Sigmoid colon (tissue), 7 donors: ENCODE data around the gene LONRF2. TPM values are rescaled to one million over a fixed set of nuclear protein-coding genes. Genes with fewer than 3 reads are reported as not detected.

Experiments
- DNase-seq: peaks from one replicate; pipeline ENCODE4 v3.0.0-alpha.2; 2019
- H3K27ac ChIP-seq, 4 donors: fragments of 200-600 bp; sonication (generic); one replicate each; pipeline ENCODE4 v1.5.1; 2016 to 2019; ENCODE audit warnings: mild to moderate bottlenecking in 1 of 4
- H3K27me3 ChIP-seq, 3 donors: fragments of 200-600 bp; sonication (generic); one replicate each; pipeline ENCODE4 v1.5.1; 2019; ENCODE audit warnings: mild to moderate bottlenecking in 1 of 3
- H3K36me3 ChIP-seq, 4 donors: fragments of 200-600 bp; sonication (generic); one replicate each; pipeline ENCODE4 v1.5.1; 2016 to 2019
- H3K4me1 ChIP-seq, 4 donors: fragments of 200-600 bp; sonication (generic); one replicate each; pipeline ENCODE4 v1.5.1; 2017 to 2019
- H3K4me3 ChIP-seq, 4 donors: fragments of 200-600 bp; sonication (generic); one replicate each; pipeline ENCODE4 v1.5.1; 2017 to 2019; ENCODE audit warnings: mild to moderate bottlenecking in 2 of 4, moderate library complexity in 1 of 4
- H3K9me3 ChIP-seq, 4 donors: fragments of 200-600 bp in 3 of 4; sonication (generic) in 3 of 4; one replicate each; pipeline versions ENCODE4 v1.5.1 to v1.6.1; 2013 to 2019
- EP300 ChIP-seq, 4 donors: sonication (generic); formaldehyde crosslinking; IDR thresholded peaks; one replicate each; pipeline ENCODE4 v1.6.1; 2017; ENCODE audit warnings: antibody characterized with exemption in 4 of 4
- POLR2A ChIP-seq, 2 donors: fragments of 450-650 bp; IDR thresholded peaks; one replicate each; pipeline ENCODE4 v1.6.1; 2016; ENCODE audit warnings: antibody characterized with exemption in 2 of 2, mild to moderate bottlenecking in 2 of 2, moderate library complexity in 2 of 2
- POLR2AphosphoS5 ChIP-seq, 4 donors: sonication (generic); formaldehyde crosslinking; IDR thresholded peaks; one replicate each; pipeline ENCODE4 v1.6.1; 2017; ENCODE audit warnings: antibody characterized with exemption in 4 of 4
- WGBS, 2 donors: extraction: QIAGEN DNeasy Blood & Tissue Kit; methylation state at CpG; one replicate each; pipeline ENCODE4 v1.1.7; 2013; 5-methylcytosine and 5-hydroxymethylcytosine counted together
- intact Hi-C: fragments of 100-400 bp; cut with DNase I; formaldehyde crosslinking; loops from one replicate; pipeline ENCODE4 v1.15.1; 2023
- polyA plus RNA-seq, 3 donors: library from polyadenylated mRNA; stranded (reverse); fragments of 200-250 nt; gene quantifications; one replicate each; pipeline ENCODE4 v1.2.3, GENCODE V29; 2013
- total RNA-seq, 4 donors: library from RNA; depleted of rRNA; stranded (reverse); fragments of >200 nt; gene quantifications; one replicate each; pipeline ENCODE4 v1.1.0, GENCODE V29; 2016
- TF ChIP-seq, protein P1 (sequence below), 4 experiments: fragments of 450-650 bp in 3 of 4; fragments of 200-600 bp in 1 of 4; IDR thresholded peaks; one replicate each; pipeline ENCODE4 v1.5.1; 2016 to 2019; ENCODE audit warnings: antibody characterized with exemption in 4 of 4, mild to moderate bottlenecking in 3 of 4, moderate library complexity in 2 of 4
- donor health status: healthy with polysubstance abuse.
- donor health status: Bipolar disorder and iron deficiency.
- donor health status: healthy.

The LONRF2 gene
- total and polyA plus RNA-seq, 7 donors: under 0.01 to 25.8 (median 14.6) TPM

DNA sequence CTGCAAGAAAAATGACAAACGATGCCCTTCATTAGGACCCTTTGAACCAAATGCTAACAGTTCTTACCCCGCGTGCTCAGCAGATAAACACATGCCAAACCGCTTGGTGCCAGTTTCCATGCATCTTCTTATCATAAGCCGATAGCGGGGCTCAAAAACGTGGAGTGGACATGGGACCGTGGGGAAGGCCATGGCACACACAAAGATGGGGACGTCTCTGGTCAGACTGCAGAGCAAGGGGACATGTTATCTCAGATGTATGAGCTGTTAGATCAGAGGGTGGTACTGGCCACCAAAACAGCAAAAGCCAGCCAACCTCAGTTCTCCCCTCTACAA, 28.2 kb downstream of the LONRF2 start:
- peaks cover 0 to 33% (median 26%) of the 10 kb centered on the region in 4 donors for H3K4me1 ChIP-seq
- H3K4me3 ChIP-seq: no peak overlapping the region
- intact Hi-C loops: no loop called here
- DNase-seq: no peak
- H3K9me3 ChIP-seq: no peaks in the 10 kb centered on the region
- H3K27ac ChIP-seq: no peak overlapping the region
- peaks cover 0 to 69% (median 3%) of the 10 kb centered on the region in 4 donors for H3K36me3 ChIP-seq
- WGBS, 2 donors: 91 to 94% methylated on average over 9 of the region's 9 CpGs
- TF ChIP-seq, protein P1, sequence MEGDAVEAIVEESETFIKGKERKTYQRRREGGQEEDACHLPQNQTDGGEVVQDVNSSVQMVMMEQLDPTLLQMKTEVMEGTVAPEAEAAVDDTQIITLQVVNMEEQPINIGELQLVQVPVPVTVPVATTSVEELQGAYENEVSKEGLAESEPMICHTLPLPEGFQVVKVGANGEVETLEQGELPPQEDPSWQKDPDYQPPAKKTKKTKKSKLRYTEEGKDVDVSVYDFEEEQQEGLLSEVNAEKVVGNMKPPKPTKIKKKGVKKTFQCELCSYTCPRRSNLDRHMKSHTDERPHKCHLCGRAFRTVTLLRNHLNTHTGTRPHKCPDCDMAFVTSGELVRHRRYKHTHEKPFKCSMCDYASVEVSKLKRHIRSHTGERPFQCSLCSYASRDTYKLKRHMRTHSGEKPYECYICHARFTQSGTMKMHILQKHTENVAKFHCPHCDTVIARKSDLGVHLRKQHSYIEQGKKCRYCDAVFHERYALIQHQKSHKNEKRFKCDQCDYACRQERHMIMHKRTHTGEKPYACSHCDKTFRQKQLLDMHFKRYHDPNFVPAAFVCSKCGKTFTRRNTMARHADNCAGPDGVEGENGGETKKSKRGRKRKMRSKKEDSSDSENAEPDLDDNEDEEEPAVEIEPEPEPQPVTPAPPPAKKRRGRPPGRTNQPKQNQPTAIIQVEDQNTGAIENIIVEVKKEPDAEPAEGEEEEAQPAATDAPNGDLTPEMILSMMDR (IDR thresholded peaks at IDR 0.05): no peak
- no peak for TF ChIP-seq EP300 (IDR thresholded peaks at IDR 0.05)
- TF ChIP-seq POLR2A (IDR thresholded peaks at IDR 0.05): no peak
- no peak for TF ChIP-seq POLR2AphosphoS5 (IDR thresholded peaks at IDR 0.05)
- no peaks in the 10 kb centered on the region for H3K27me3 ChIP-seq

DNA sequence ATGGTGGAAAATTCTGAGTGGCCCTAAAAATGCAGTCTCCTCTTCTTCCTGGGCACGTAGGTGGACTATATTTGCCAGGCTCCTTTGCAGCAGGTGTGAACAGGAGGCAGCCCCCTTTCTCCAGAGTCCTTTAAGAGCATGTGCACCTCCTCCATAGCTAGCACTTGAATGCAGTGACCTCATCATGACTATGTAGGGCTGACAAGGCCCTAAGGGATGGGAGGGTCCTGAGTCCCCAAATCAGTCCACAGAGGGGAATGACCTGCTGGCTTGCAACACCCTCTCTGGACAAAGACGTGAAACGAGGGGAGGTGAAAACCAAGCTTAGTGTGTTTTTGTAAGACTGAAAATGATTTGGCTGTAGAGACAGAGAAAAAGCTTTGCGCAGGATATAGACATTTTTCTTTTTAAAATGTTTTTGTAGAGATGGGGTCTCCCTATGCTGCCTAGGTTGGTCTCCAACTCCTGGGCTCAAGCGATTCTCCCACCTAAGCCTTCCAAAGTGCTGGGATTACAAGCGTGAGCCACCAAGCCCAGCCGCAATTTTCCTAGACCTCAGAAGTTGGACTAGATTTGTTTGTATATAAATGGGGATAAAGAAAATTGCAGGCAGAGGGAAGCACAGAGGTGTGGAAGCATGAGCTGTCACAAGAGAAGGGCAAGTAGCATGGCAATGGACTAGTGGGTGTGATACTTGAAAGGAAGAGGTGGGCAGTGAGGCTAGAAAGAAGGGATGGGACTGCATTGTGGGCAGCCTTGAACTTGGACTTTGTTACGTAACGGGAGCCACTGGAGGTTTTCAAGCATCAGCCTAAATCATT, 28.8 kb downstream of the LONRF2 start:
- TF ChIP-seq POLR2AphosphoS5 (IDR thresholded peaks at IDR 0.05) (no peak), EP300 (IDR thresholded peaks at IDR 0.05) (no peak), POLR2A (IDR thresholded peaks at IDR 0.05) (no peak)
- TF ChIP-seq, protein P1 (IDR thresholded peaks at IDR 0.05): no peak
- H3K36me3 ChIP-seq: peaks cover 0 to 69% (median 1%) of the 10 kb centered on the region in 4 donors
- no peak for DNase-seq
- intact Hi-C loops: loop anchor here (1.0 kb wide), 1 partner anchor 27 kb away; no protein-coding TSS in a partner anchor
- peak overlapping the region in 2 of 4 donors; percentile 80 to 86 for H3K27ac ChIP-seq
- H3K4me3 ChIP-seq: no peak overlapping the region
- no peaks in the 10 kb centered on the region for H3K27me3 ChIP-seq
- peaks cover 0 to 33% (median 26%) of the 10 kb centered on the region in 4 donors for H3K4me1 ChIP-seq
- no peaks in the 10 kb centered on the region for H3K9me3 ChIP-seq
- WGBS, 2 donors: 87 to 89% methylated on average over 9 of the region's 9 CpGs

DNA sequence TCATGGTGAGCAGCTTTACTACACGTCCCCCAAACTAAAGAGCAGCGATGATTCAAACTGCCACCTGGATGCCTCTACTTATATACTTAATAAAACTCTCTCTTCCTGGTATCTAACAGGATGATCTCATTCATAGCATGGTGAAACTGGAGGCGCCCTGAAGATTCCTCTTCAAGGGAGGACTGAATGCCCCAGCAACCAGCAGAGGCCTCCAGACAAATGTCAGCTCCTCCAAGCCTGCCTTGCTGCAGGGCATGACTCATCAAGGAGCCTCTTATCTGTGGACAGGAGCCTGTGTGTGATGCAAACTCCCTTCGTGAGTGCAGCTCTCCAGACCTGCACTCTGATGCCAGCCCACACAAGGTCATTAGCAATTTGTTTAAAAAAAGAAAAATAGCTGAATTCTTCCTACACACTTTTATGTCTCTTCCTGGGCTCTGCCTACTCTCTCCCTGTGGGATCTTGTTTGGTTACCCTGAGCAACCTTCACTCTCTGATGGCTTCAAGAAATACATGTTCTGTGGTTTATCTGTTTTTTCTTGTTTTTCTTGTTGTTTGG, 30.2 kb downstream of the LONRF2 start:
- intact Hi-C loops: no loop called here
- Histone ChIP-seq H3K9me3 (no peaks in the 10 kb centered on the region), H3K4me1 (peaks cover 0 to 33% (median 26%) of the 10 kb centered on the region in 4 donors), H3K36me3 (peaks cover 0 to 55% (median 0%) of the 10 kb centered on the region in 4 donors), H3K27me3 (no peaks in the 10 kb centered on the region), H3K27ac (peak overlapping the region; percentile 68 to 86 (median 76)), H3K4me3 (no peak overlapping the region)
- no peak for TF ChIP-seq EP300 (IDR thresholded peaks at IDR 0.05)
- TF ChIP-seq POLR2AphosphoS5 (IDR thresholded peaks at IDR 0.05): peak in 2 of 4 donors; percentile 34 to 56
- peak; percentile 81 for DNase-seq
- 45 to 52% methylated on average over 4 of the region's 4 CpGs for WGBS, 2 donors

DNA sequence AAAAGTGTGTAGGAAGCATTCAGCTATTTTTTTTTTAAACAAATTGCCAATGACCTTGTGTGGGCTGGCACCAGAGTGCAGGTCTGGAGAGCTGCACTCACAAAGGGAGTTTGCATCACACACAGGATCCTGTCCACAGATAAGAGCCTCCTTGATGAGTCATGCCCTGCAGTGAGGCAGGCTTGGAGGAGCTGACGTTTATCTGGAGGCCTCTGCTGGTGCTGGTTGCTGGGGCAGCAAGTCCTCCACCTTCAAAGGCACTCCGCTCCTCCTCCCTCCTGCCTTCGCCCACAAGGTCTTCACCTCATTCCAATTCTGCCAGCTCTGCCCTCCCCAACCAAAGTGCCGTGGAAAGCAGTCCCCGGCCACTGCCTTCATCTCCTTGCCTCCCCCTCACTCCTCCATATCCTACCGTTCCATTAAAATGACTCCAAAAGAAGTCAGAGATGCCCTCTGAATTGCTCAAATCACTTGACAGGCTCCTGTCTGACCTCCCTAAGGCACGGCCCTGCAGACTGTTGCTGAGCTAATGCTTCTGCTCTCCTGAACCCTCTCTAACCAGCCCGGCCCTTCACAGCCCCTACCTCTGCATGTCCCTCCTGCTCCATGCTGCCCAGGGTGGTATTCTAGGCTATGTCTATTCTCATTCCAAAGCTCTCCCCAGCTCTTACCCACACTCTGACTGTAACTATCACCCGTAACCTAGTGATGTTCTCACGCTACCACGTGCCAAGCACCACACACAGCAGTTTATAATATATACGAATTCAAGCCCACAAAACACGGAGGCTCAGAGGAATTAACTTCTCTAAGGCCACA, 30.9 kb downstream of the LONRF2 start:
- H3K36me3 ChIP-seq: peaks cover 0 to 53% (median 7%) of the 10 kb centered on the region in 4 donors
- H3K27ac ChIP-seq: peak overlapping the region; percentile 68 to 86 (median 76)
- no peaks in the 10 kb centered on the region for H3K27me3 ChIP-seq
- TF ChIP-seq, protein P1 (IDR thresholded peaks at IDR 0.05): no peak
- TF ChIP-seq POLR2AphosphoS5 (IDR thresholded peaks at IDR 0.05) (peak in 2 of 4 donors; percentile 28 to 41), POLR2A (IDR thresholded peaks at IDR 0.05) (no peak)
- peaks cover 0 to 33% (median 26%) of the 10 kb centered on the region in 4 donors for H3K4me1 ChIP-seq
- peak; percentile 85 for DNase-seq
- 67 to 74% methylated on average over 13 of the region's 13 CpGs for WGBS, 2 donors
- no peaks in the 10 kb centered on the region for H3K9me3 ChIP-seq
- H3K4me3 ChIP-seq: no peak overlapping the region
- intact Hi-C loops: no loop called here
